Measurements from ENCODE around the gene EDN2.

EDN2 gene

DNA sequence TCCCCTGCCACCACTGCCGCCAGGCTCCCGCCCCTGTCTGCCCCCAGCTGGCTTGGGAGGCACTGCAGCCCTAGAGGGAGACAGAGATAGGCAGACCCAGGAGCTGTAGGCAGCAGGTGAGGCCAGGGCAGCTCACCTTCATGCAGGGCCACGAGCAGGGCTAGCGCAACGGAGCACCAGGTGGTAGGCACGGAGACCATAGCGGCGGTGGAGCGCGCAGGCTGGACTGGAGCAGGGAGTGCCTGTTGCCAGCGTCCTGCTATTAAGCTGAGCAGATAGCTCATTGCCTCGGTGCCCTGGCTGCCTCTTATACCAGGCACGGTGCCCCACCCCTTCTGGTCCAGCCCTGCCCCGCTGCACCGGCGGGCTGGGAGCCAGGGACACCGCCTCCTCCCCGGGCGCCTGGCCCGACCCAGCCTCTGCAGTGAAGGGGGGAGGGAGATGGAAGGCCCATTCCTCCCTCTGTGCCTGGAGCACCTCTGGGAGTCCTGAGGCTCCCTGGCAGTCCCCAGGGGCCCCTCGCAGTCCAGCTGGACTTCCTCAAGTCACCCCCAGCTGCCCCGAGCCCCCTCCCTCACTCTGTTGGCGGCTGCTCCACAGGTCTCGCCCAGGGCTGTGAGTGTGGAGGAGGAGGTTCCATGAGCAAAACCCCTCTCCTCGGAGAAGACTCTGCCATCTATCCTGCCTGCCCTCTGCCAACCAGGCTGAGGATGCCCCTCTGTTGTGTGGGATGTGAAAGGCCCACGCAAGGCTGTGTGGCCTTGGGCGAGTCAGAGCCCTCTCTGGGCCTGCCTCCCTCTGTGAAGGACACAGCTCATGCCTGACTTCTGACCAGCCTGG lies at the start of gene EDN2:
Gene EDN2 (minus strand): TSS at position 282 of the 840 bp plus-strand sequence. CDS start 82 bp downstream, at position 200.
- FAIRE-seq = no peak

DNA sequence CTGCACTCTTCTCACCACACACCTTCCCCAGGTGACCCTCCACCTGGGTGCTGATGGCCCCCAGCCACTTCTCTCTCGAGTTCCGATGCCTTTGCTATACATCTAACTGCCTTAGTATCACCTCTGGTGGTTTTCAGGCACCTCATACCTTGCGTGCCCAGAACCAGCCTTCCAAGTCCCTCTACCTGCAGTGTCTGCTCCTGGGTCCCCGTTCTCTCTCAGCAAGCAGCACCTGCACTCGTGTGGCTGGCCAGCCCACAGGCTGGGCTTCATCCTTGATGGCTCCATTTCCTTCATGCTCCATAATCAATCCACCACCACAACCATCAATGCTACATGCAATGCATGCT lies 49.2 kb upstream of the EDN2 start:
- no peak for FAIRE-seq

DNA sequence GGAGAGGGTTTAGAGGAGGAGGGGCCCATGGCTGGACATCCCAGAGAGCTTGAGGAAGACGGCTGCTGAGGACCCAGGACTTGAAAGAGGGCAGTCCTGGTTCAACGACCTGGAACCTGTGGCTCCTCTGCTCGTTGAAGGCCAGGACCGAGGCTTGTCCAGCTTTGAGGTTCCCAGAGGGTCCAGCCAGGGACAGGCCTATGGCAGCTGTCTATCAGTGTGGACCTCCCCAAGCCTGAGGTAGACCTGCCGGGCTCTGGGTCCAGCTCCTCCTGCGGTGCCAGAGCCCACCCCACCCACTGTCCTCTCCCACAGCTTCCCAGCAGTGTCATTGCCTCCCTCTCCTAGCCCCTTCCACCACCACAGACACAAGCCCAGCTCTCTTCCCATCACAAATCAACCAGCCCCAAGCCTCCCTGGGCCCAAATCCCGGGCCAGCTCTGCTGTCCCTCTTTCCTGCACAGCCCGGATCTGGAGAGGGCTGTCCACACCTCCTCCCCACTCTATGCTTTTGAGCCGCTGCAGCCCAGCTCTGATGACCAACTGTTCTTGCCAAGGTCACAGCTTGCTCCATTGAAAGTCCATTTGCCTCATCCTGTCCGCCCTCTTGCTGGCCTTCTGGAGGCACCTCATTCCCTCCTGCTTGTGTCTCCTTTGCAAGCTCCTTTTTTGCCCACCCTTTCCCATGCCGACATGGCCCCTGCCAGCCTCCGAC lies 48.7 kb upstream of the EDN2 start:
- FAIRE-seq = no peak

DNA sequence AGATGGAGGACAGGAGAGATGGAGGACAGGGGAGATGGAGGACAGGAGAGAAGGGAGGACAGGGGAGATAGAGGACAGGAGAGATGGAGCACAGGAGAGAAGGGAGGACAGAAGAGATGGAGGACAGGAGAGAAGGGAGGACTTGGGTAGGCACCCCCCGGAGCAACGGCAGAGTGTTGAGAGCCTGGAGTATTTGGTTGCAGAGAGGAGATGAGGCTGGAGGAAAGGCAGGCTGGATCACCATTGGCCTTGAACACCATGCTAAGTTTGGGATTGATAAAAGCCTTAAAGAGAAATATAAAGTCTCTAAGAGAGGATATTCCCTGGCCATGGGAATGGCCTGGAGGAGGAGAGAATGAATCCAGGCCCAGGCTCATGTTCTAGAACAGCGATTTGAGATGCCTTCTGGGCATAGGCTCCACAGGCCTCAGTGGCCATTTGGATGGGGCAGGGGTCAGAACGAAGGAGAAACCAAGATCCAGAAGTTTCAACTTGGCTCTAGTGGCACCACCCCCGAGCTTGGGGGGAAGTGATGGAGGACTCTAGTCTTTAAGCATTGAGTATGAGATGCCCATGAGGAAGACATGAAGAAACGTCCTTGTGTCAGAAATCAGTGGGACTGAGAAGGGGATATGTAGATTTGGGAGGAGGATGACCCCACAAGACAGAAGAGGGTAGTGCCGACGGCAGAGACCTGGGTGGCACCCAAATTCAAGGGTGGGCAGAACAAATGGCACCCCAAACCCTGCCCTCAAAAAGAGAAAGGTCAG lies 47.9 kb upstream of the EDN2 start:
- no peak for FAIRE-seq

DNA sequence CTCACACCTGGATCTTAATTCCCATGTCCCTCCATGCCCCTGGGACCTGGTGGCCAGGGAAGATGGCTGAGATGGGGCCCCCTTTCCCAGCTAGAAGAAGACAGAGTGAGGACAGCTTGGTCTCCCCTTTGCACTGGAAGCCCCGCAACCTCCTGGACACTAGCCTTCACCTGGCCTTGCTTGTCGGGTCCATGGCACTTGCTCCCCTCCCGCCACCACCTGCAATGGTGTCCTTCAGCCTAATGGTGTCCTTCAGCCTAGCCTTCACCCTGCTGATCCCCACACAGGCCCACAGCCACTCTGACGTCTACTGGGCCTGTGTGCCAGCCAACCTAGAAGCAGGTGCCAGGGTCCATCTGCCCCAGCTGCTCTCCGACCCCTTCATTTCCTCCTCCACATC lies 45.9 kb upstream of the EDN2 start:
- no peak for FAIRE-seq

DNA sequence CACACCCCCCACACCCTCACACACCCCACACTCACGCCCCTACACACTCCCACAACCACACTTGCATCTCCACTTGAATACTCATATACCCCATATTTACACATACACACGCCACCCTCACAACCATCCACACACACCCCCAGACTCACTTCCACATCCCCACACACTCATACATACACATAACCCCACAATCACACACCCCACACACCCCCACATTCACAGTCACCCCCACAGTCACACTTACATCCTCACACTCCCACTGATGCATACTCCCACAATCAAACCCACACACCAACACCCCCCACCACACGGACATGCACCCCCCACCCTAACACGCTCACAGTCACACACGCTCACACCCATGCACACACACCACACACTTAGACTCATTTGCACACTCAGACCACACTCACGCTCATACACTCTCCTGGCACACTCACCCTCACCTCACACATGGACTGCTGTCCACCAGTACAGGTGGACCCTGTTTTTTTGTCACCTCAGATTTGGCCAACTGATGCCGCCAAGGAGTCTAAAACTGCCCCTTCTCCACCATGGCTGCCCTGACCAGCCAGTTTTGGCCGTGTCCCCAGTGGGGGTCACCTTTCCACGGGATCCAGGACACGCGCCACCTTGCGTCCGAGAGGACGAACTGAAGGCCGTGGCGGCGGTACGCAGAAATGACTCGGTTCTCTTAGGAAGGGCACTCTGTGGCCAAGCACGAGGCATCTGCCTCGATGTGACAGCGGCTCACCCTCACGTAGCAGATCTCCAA lies 45.3 kb upstream of the EDN2 start:
- FAIRE-seq = no peak

DNA sequence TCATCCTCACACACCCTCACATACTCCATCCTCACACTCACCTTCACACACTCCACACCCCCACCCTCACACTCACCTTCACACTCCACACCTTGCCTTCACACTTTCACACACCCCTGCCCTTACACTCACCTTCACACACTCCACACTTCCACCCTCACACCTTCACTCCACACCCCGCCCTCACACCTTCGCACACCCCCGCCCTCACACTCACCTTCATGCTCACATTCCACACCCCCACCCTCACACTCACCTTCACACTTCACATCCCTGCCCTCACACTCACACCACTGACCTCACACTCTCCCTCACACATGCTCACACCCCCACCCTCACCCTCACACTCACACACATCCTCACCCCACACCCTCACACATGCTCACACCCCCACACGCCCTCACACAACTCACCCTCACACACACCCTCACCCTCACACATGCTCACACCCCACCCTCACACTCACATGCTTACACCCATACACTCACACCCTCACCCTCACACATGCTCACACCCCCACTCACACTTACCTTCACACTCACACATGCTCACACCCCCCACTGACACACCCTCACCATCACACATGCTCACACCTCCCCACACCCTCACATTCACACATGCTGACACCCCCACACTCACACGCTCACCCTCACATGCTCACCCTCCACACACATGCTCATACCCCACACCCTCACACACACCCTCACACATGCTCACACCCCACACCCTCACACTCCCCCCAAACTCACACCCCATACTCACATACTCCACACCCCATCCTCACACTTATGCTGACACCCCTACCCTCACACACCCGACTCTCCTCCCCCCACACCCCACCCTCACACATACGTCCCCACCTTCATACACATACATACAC lies 44.5 kb upstream of the EDN2 start:
- no peak for FAIRE-seq

DNA sequence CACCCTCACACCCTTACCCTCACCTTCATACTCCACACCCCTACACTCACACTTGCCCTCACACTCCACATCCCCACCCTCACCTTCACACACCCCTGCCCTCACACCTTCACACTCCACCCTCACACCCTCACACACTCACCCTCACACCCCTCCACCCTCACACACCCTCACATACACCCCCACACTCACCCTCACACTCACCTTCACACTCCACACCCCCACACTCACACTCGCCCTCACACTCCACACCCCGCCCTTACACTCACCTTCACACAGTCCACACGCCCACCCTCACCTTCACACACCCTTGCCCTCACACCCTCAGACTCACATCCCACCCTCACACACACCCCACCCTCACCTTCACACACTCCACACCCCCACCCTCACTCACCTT lies 43.6 kb upstream of the EDN2 start:
- FAIRE-seq = no peak

DNA sequence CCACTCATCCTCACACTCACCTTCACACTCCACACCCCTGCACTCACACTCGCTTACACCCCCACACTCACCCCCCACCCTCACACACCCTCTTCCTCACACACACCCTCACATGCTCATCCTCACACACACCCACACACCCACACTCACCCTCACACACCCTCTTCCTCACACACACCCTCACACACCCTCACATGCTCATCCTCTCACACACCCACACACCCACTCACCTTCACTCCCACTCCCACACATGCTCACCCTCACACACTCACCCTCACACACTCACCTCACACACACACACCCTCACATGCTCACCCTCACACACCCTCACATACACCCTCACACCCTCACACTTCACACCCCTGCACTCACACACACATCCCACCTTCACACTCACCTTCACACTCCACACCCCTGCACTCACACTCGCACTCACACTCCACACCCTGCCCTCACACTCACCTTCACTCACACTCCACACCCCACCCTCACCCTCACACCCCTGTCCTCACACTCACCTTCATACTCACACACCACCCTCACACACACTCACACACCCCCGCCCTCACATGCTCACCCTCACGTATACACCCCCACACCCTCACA lies 42.6 kb upstream of the EDN2 start:
- FAIRE-seq = no peak

DNA sequence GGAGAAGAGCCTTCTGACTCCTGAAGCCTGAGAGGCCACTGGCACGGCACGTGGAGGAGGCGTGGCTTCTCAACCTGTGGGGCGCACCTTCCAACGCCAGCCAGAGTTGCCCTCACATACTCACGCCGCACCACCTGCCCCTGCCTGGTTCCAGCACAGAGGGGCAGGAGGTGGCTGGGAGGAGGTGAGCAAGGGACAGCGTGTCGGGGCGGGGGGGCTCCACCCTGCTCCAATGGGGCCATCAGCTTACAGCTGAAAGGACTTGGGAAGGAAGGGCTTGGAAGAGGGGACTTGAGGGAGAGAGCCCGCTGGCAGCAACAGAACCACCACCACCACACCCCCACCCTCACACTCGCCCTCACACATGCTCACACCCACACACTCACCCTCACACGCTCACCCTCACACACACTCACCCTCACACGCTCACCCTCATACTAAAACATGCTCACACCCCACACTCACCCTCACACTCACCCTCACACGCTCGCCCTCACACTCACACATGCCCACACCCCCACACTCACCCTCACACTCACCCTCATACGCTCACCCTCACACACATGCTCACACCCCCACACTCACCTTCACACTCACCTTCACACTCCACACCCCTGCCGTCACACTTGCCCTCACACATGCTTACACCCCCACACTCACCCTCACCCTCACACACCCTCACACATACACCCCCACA lies 41.6 kb upstream of the EDN2 start:
- FAIRE-seq = no peak

DNA sequence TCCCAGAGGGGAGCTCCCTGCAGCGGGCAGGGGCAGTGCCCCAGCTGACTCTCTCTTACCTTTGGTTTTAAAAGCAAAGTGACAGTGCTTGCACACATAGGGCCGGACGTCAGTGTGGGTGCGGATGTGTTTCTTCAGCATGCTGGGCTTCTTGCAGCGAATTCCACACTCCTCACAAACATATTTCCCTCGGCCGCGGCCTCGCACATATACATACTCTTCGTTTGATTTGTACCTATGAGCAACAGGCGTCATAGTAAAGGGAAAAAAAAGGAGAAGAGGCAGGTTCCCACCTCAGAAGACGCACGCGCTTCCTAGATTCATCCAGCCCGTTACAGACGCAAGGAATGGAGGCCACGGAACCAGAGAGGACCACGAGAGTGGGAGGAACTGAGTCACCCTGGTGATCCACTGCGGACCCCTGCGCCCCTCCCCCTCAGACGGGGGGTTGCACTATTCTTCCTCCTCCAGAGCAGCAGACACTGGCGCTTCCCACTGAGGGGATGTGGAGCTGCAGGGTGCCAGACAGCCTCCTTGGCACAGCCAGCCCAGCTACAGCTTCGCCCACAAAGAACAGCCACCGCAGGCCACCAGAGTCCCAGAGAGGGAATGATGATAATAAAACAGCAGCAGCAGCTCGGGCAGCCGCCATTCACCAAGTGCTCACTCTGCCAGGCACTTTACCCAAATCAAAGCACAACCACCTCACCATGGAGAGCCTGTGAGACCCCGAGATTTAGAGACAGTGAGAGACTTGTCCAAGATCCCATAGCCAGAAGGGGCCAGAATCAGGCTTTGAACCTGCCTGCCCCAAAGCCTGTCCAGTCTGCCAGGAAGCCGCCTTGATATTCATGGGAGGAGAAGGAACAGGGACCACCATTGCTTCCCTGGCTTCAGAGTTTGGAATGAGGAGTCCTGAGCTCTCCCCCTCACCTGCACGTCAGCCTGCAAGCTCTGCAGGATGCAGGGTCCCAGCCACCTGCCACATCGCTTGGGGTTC lies 40.5 kb upstream of the EDN2 start:
- no peak for FAIRE-seq

DNA sequence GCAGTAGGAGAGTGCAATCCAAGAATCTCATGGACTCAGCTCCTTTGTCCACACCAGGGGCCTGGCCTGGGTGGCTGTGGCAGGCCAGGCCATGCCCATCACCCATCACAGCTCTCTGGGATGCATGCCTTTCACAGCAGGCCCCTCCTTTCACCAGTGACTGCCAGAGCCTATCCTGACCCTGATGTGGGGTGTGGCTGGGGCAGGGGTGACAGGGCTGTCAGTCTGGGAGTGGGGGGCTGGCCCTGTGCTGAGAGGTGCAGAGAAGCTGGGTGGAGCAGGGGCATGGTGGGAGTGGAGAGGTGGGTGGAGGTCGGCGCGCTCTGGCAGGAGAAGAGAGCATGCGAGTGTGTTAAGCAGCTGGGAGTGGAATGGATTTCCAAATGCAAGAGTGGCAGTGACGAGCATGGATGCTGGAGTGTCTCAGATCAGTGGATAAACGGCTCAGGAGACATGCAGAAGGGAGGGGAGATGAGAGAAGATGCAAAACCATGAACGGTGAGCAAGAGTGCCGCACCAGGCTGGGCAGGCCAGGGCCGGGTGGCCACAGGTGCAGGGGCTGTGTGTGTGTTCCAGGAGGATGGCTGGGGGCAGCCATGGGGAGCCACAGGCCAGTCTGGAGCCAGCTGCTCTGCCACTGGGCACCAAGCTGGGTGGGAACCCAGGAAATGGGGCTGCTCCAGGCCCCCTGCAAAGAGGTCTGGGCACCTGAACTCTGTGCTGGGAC lies 39.6 kb upstream of the EDN2 start:
- FAIRE-seq = no peak

DNA sequence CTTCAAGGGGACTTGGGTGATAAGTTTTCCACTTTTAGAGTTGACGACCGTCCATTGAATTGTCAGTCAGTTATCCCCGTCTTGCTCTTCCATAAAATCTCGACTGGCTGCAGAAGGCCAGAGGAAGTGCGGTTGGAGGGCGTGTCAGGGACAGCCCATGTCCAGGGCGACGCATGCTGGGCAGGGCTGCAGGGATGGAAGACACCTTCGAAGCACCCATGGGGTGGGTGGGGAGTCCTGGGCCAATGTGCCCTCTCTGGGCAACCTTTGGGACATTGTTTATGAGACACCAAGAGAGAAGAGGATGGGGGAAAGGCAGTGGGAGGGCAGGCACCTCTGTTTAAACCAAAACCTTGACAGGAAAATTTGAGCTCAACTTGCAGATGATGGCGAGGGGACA lies 38.6 kb upstream of the EDN2 start:
- no peak for FAIRE-seq

DNA sequence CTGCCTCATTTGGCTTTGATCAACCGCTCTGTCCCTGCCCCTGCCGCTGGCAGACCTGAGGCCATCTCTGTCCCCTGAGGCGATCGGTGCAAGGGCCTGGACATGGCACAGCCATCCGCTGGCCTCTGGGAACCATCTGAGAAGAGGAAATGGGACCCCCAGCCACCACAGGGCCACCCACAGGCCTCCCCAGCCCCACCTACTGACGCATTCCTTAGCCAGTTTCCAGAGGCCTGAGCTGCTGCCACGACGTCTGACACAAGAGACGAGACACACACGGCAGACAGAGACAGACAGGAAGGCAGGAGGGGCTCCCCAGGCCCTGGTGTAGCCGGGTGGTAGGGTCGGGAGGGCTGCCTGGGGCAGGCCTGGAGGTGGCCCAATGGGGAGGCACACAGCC lies 37.3 kb upstream of the EDN2 start:
- FAIRE-seq = no peak

DNA sequence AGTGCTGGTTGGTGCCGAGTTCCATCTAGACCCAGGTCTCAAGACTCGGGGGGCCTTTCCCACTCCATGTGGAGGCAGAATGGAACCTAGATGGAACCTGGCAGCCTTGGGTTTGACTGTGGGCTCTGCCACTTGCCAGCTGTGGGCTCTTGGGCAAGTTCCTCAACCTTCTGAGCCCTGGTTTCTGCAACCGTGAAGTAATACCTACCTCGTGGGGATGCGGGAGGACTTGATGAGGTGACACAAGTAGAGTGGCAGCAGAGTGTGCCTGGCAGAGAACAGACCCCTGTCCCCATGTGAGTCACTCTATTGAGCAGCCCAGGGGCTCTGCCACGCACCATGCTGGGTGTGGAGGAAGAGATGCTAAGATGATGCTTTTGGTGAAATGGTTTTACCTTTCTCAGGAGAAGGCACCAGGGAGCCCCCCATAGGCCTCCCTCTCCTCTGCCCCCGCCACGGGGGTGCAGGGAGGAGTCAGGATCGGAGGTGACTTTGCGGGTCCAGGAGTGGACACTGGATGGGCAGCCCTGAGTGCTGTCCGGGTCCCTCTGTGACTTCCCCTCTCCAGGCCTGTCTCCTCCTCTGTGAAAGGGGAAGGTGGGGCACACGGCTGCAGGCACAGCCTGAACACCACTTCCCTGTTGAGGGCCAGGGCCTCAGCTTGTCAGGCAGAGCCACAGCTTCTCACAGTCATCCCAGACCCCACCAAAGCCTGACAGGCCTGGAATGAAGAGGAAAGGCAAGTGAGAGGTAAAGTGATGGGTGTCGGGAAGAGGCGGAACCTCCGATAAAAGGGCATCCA lies 36.7 kb upstream of the EDN2 start:
- no peak for FAIRE-seq

DNA sequence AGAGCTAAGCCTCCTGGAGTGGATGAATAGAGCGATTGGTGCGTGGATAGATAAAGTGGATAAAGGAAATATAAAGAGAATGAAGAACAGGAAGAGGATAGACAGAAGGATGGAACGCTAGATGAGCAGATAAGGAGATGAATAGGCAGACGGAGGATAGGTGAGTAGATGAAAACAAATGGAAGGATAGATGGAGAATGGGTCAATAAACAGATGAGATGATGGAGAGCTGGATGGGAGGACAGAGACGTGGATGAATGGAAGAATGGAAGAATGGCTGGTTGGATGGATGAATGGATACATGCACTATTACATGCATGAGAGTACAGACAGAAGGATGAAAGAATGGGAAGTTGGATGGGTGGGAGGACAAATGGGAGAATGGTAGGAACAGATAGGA lies 35.2 kb upstream of the EDN2 start:
- FAIRE-seq = no peak

DNA sequence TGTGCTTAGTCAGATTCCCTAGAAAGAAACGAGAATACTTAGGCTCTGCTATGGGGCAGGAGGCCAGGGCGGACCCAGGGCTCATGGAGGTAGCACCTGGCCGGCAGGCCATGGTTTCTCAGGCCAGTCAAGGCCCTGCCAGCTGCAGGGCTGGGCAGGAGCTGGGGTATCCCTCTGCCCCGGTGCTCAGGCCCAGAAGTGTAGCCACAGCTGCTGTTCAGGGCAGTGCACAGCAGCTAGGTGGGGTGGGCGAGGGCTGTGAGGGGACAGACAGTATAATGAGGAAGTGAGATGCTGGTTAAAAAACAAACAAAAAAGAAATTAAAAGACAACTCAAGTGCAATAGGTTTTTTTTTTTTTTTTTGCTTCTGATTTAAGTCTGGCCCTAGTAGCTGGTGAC lies 34.0 kb upstream of the EDN2 start:
- FAIRE-seq = no peak

DNA sequence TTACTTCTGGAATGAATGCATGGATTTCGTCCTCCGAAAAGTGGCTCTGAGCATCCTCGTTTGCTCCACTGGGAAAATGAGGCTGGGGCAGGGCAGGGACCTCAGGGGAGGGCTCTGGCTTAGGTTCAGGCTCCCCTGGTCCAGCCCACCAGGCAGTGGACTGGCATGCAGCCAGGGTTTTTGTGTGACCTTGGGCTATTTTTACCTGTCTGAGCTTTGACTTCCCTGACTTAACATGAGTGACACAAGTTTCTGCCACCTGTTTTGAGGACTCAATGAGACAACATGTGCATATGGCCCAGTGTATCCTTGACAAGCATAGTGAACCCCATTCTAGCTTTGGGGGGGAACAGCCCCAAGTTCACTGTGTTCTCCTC lies 32.6 kb upstream of the EDN2 start:
- FAIRE-seq = no peak

All from TTC549 (cell line).